GM19467 (cell line): ENCODE results near the gene FUT6.
A peak's percentile ranks its signal among the peaks of the same experiment; 100 is the strongest.

ENCODE experiments used
- ATAC-seq: cut with Tn5 transposase; IDR thresholded peaks from one replicate; pipeline ENCODE4 v1.9.1; 2021; ENCODE audit warnings: mild to moderate bottlenecking, moderate library complexity; ENCODE audit not compliant: unreplicated experiment

FUT6 gene

DNA sequence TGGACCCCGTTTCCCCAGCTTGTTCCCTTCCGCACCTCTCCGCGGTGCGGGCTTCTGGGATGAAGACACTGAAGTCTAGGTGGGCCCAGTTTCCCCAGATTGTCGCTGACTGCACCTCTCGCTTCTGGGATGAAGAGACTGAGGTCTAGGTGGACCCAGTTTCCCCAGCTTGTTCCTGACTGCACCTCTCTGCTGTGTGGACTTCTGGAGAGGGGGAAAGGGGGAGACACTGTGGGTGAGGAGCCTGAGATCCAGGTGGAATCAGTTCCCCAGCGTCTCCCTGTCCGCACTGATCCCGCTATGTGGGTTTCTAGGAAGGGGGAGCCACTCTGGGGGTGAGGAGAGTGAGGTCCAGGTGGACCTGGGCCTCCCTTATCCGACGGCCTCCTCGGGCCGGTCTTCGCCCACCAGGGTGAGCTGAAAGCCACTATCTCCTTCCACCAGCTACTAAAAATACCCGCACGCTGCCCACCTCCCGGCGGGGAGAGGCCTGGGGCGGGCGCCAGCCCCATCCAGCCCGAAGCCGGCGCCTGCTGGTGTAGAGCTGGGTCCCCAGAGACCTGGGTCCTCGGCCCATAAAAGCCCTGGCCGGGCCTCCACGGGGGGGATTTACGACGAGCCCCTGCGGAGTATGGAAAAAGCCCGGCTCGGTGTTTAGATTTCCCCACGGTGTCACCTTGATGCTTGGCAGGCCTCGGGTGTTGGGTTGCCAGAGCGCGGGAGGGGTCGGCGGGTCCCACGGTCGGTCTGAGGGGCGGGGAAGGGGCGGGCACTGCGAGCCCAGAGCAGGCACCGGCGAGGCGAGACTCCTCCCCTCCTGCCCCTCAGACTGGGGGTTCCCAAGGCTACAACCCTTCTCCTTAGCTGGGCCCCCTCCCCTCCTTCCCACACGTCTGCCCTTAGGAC is 10.6 kb downstream of the FUT6 start:
- ATAC-seq = no peak

DNA sequence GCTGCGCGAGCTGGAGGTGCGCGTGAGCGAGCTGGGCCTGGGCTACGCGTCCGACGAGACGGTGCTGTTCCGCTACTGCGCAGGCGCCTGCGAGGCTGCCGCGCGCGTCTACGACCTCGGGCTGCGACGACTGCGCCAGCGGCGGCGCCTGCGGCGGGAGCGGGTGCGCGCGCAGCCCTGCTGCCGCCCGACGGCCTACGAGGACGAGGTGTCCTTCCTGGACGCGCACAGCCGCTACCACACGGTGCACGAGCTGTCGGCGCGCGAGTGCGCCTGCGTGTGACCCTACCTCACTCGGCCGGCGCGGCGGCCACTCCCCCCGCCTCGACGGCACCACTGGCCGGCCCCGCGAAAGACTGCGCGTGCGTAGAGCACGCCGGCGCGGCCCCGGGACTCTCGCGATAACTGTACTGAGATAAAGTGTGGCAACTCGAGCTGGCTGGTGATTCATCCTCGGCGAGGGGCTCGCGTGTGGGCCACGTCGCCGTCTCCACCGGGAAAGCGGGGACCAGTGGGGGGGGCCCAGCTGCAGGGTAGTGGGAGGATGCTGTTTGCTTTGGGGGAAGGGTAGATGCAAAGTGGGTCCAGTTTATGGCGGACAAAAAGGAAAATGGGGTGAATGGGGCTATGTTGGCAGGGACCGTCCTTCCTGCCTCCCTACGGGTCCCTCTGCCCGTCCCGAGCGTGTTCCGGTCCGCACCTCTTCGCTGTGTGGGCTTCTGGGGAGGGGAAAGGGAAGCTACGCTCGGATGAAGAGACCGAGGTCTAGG is 11.4 kb downstream of the FUT6 start:
- ATAC-seq = peak; percentile 78

DNA sequence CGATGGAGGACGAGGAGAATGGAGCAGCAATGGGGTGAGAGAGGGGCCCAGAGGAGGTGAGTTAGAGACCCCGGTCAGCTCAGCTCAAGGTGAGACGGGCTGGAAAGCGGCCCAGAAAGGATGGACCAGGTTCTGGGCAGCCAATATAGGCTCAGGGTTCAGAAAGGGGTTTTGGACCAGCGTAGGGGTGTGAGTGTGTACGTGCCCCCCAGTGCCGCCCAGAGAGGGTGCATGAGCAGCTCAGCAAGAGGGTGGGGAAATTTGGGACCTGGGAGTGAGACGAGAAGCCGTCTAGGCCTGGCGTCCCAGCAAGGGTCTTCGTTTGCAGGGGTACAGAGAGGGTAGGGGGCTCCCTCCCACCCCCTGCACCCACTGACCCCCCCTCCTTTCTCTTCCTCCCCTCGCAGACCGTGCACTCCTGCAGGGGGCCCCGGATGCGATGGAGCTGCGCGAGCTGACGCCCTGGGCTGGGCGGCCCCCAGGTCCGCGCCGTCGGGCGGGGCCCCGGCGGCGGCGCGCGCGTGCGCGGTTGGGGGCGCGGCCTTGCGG is 12.1 kb downstream of the FUT6 start:
- ATAC-seq = no peak

DNA sequence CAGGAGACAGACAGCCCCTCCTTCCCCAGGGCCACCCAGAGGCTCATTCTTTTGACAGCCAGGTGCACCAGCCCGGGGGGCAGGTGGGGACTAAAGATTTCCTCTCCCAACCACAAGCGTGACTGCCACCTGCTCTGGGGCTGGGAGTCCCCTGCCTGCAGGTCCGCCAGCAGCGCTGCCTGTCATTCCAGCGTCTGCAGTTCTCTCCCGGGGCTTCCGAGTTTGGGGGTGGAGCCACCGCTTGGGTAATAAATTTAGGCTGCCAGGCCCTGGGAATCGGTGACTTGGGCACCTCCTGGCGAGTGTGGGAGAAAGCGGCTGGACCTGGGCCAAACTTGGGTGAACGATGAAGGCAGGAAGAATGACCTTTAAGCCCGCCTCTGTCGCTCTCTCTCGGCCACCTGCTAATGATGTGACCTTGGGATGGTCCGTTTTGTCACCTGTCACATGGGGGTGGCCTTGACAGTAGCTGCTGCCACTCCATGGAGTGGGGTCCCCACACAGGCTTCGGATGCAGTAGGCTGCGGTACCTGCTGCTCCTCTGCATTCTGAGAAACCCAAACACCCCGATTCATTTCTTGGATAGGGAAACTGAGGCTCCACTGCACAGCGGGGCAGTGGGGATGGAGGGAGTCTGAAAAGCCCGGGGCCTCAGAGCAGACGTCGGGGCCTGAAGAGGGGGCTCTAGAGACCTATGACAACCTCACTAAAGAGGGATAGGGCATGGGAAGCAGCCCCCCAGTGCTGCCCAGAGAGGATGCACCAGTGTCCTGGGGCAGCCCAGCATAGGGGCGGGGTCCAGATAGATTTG is 12.8 kb downstream of the FUT6 start:
- no peak for ATAC-seq

DNA sequence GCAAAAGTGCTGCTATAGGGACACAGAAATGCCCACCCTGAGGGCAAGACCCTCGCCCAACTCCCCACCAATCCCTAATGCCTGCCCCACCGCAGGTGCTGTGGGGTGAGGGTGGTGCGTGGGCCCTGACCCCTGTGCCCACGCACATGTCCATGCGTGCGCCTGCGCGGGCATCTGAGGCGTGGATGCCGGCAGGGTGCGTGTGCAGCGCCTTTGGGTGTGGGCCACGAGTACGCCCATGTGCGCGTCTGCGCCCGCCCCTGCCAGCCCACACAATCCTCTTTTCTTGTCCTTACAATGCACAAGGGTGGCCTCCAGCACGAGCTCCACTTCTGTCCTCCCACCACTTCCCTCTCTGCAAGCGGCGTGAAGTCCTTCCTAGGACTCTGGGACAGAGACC is 14.3 kb downstream of the FUT6 start:
- ATAC-seq = no peak

DNA sequence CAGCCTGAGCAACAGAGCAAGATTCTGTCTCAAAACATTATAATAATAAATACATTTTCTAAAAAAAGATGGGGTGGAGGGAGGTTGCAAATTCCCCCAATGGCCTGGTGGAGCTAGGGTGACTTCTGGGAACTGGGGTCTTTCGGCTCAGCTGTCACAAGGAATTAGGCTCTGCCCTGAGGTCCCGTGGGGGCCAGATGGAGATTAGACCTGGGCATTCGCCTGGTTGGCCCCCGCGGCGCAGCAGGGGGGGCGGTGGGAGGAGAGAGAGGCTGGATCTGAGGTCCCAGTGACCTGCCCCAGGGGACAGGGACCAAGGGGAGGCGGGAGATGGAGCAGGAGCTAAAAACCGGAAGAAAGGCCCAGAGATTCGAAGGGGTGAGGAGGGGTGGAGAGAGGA is 14.8 kb downstream of the FUT6 start:
- no peak for ATAC-seq

DNA sequence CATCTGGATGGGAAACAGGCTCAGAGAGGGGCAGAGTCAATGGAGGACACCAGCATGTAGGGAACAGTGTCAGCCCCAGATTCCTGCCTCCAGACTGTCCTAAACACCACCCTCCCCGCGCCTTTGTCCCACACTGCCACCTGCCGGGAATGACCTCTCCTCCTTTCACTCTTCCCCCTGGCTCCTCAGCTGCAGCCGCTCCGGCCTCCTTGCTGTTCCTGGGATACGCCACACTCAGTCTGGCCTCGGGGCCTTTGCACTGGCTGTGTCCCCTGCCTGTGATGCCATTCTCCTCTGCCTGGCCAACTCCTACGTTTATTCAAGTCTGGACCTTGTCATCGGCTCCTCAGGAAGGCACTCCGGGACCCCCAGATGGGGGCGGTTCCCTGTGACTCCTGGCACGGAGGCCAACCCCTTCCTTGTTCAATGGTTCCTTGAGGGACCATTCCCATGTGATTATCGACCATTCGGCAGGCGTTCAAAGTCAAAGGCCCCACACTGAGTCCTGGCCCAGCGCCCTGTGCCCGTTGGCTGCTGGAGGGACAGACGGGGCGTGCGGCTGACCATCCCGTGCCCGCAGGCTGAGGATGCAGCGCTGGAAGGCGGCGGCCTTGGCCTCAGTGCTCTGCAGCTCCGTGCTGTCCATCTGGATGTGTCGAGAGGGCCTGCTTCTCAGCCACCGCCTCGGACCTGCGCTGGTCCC is 15.8 kb downstream of the FUT6 start:
- no peak for ATAC-seq

DNA sequence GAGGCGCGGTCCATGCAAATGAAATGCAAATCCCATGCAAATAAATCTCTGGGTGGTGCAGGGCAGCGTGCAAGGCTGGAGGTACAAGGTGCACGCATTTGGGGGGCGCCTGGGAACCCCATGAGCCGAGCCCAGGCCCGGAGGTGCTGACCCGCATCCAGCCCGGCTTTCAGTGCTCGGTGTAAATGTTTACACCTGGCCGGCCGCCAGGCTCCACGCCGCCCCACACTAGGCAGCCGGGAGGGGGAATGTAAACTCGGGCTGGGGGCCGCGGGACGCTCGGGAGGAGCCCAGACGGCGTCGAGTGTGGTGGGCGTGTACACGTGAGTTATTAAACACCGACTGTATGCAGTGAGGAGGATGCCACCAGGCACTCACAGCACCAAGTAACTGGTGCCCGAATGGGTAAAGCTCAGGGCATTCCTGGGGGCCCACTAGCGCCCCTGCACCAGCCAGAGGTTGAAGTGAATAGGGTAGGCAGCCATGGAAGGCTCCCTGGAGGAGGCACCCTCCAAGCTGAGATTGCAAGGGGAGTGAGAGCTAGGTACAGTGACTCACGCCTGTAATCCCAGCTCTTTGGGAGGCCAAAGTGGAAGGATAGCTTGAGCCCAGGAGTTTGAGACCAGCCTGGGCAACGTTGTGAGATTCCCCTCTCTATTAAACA is 17.2 kb downstream of the FUT6 start:
- no peak for ATAC-seq

DNA sequence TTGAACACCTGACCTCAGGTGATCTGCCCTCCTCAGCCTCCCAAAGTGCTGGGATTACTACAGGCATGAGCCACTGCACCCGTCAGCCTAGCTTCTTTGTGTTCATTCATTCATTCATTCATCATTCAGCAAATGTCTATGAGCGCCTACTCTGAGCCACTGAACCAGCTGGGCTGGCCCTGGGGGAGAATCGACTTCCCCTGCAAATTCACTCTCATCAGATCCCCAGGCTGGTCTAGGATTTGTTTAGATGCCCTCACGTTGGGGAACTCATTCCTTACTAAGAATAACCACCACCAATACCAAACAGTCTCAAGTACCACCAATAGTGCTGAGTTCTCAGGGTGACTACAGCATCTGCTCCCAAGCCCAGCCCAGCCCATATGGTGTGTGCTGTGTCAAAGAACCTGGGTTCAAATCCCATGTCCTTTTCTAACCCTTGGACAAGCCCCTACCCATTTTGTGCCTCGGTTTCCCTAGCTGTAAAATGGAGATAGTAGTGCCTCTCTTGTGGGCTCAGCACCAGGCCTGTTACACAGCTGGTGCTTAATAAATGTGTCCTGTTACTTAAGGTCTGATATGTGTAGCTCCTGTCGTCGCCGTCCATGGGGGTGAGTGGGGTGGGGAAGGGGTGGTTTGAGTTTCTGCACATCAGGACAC is 17.9 kb downstream of the FUT6 start:
- ATAC-seq = no peak

DNA sequence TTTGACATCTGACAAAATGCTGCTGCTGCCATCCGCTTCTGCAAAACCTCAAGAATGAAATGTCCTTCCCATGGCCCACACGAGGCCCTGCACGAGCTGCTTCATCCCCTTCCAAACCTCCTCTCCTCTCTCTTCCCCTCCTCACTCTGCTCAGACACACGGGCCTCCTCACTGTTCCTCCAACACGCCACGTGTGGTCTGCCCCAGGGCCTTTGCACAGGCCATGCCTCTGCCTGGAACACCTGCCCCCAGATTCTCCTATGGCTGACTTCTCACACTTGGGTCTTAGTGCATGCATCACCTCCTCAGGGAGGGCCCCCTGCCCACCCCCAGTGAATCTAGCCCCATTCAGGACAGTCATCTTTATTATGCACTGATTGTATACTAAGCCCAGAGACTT is 18.7 kb downstream of the FUT6 start:
- ATAC-seq = no peak

DNA sequence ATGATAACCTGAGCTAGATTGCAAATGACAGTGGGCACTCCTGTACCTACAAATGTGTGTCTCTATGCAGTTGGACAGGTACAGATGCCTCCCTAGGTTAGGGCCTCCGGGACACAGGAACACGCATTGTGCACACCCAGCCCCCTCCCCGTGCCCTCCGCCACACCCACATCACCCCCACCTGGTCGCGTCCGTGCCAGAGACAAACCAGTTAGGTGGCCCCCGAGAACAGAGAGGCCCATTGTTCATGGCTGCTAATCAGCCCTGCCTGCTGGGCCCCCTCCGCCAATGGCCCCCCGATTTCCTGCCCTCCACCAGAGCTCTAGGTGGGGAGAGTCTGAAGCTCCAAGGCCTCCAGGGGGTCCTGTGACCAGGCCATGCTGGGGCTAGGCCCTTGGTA is 20.9 kb downstream of the FUT6 start:
- no peak for ATAC-seq

DNA sequence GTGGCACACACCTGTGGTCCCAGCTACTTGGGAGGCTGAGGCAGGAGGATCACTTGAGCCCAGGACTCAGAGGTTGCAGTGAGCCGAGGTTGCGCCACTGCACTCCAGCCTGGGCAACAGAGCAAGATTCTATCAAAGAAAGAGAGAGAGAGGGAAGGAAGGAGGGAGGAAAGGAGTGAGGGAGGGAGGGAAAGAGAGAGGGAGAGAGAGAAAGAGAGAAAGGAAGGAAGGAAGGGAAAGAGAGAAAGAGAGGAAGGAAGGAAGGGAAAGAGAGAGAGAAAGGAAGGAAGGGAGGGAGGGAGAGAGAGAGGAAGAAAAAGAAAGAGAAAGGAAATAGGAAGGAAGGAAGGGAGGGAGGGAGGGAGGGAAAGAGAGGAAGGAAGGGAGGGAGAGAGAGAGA is 22.3 kb downstream of the FUT6 start:
- ATAC-seq = no peak

DNA sequence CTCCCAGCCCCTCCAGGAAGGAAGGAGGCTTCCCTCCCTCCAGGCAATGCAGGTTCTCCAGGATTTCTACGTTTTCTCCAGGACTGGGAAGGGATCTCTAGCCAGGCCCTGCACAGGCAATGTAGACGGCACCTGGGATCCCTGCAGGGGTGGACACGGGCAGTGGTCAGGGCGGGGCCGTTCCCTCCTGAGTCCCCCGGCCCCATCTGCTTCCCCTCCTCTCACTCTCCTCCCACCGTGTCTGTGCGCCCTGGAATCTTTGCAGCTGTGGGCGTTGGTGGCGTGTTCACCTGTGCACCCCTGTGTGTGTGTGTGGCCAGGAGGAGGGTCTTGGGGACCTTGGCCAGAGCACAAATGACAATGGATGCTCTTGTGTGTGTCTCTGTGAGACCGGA is 24.7 kb downstream of the FUT6 start:
- ATAC-seq = no peak

DNA sequence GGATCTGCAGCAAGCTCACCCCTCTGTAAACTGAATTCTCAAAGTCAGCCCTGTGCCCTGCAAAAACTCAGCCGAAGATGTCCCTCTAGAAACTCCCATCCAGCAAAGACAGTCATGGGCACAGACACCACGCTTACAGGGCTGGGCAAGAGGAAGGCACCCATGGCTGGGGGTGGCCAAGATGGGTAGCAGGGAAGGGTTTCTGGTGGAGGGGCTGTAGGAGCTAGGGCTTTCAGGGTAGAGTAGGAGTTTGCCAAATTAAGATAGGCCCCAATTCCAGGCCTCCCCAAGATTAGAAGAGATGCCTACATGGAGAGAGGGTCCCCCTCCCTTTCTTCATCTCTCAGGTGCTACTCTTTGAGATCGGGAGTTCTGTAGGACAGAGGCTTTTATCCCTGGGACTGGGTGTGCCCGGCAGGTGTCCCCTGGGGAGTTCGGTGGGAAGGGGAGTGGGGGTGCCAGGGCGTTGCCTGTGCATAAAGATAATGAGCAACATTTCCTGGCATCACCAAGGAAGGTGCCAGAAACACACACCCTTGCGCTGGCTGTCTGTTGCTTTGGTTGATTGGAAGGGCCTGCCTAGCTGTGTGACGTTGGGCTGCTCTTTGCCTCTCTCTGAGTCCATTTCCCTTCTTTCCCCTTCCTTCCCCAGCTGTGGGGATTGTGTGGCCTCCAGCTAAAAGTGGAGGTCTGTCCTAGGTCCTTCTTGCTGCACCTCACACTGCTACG is 25.2 kb downstream of the FUT6 start:
- no peak for ATAC-seq

DNA sequence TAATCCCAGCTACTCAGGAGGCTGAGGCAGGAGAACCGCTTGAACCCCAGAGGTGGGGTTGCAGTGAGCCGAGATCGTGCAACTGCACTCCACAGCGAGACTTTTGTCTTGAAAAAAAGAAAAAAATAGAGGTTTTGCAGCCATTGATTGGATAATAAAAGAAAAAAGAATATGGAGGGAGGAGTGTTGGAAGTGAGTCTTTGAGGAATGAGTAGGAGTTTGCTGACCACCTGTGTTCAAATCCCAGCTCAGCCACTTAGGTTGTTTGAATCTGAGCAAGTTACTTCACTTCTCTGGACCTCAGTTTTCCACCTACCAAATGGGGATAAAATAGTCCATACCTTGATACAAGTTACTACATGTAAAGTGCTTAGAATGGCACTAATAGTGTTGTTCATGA is 28.4 kb downstream of the FUT6 start:
- ATAC-seq = no peak

DNA sequence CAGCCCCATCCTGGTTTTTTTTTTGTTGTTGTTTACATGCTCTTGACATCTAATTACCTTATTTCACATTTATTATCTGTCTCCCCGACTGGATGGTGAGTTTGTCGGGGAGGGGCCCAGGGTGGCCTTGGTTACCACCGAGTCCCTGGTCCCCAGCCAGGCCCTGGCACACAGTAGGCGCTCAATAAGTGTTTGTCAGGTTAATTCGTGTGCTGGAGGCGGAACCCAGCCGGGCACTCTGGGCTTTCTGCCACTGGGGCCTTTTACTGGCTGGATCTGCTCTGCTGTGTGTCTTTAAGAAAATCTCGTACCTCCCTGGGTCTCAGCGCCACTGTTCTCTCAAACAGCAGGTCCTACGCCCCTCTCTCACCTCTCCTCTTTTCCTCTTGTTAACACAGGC is 30.0 kb downstream of the FUT6 start:
- no peak for ATAC-seq

DNA sequence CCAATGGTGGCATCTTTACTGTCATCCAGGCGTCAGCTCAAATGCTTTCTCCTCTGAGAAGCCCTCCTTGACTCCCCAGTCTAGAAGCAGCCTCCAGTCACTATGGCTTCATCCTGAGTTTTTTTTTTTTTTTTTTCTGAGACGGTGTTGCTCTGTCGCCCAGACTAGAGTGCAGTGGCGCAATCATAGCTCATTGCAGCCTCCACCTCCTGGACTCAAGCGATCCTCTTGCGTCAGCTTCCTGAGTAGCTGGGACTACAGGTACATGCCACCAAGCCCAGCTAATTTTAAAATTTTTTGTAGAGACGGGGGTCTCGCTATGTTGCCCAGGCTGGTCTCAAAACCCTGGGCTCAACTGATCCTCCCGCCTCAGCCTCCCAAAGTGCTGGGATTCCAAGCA is 30.4 kb downstream of the FUT6 start:
- ATAC-seq = no peak

DNA sequence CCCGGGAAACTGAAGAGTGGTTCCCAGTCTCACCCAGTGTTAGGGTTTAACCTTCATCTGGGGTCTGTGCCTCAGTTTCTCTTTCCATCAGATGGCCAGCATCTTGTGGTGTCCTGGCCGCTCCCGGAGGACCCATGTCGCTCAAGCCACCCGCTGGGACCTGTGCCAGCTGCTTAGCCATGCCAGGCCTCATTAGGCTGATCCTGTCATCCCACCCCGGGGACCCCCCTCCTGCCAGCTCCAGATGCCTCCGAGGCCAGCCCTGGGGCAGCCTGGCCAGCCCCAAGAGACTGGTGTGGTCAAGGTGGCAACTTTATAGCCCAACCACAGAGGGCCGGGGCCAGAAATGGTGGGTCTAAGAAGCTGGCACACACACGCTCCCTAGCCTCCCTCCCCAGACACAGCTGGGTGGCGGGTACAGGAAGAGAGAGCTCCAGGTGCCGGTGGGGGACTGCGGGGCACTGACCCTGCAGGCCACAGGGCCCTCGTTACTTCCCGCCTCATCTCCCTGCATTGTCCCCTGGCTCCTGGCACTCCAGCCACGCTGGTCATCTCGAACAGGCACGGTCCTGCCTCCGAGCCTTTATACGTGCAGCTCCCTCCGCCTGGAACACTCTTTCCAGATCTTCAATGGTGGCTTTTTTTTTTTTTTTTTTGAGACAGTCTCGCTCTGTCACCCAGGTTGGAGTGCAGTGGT is 31.2 kb downstream of the FUT6 start:
- no peak for ATAC-seq
